B cell (primary cell): ENCODE results near the gene KATNAL1. TPM values are rescaled to one million over a fixed set of nuclear protein-coding genes. Genes with fewer than 3 reads are reported as not detected.
A peak's percentile ranks its signal among the peaks of the same experiment; 100 is the strongest.

Experiments
- ATAC-seq: fragments of 200-7000 bp; cut with Tn5 transposase; one replicate; pipeline ENCODE4 v1.10.0; 2021; ENCODE audit warnings: low read depth, mild to moderate bottlenecking, moderate number of reproducible peaks, moderate library complexity
- CTCF ChIA-PET: fragments of 350-600 bp; sonication (Branson Sonifier 250); formaldehyde crosslinking; loops from one replicate; lab custom pipeline; 2021; ENCODE audit warnings: antibody characterized with exemption, inconsistent platforms; lab: Charles Lee
- POLR2A ChIA-PET: fragments of 350-600 bp; sonication (Branson Sonifier 250); formaldehyde crosslinking; loops from one replicate; lab custom pipeline; 2021; ENCODE audit warnings: antibody characterized with exemption; lab: Charles Lee
- DNase-seq: peaks from one replicate; pipeline ENCODE4 v3.0.0; 2013
- H2AFZ ChIP-seq: 2 replicates; pipeline ENCODE4 v1.6.1; 2012; ENCODE audit warnings: mild to moderate bottlenecking, low read depth, low read length; ENCODE audit not compliant: insufficient read depth, poor library complexity, severe bottlenecking
- H3K27ac ChIP-seq, 2 donors: 1 replicate in 1 of 2; 2 replicates in 1 of 2; pipeline ENCODE4 v1.5.1; 2012 to 2013; ENCODE audit warnings: low read length in 2 of 2, mild to moderate bottlenecking in 2 of 2, moderate library complexity in 1 of 2
- H3K27me3 ChIP-seq, 4 experiments: fragments of 200-600 bp in 1 of 4; sonication (generic) in 1 of 4; replicated peaks in 1 of 4; 1 replicate in 2 of 4; 2 replicates in 2 of 4; pipeline versions ENCODE4 v1.6.1 to v1.7.0; 2013 to 2016; ENCODE audit warnings: low read length in 3 of 4, mild to moderate bottlenecking in 2 of 4, mixed read lengths in 1 of 4, moderate library complexity in 1 of 4; ENCODE audit not compliant: insufficient read depth in 4 of 4, control insufficient read depth in 3 of 4; ENCODE audit errors: control extremely low read depth in 1 of 4
- H3K36me3 ChIP-seq, 2 experiments: replicated peaks in 1 of 2; 1 replicate in 1 of 2; 2 replicates in 1 of 2; pipeline versions ENCODE4 v1.6.1 to v1.7.1; 2013; ENCODE audit warnings: low read length in 1 of 2; ENCODE audit not compliant: insufficient read depth in 2 of 2, control insufficient read depth in 1 of 2; ENCODE audit errors: control extremely low read depth in 1 of 2, extremely low read depth in 1 of 2
- H3K4me1 ChIP-seq, 2 donors: fragments of 200-600 bp in 1 of 2; sonication (generic) in 1 of 2; 1 replicate in 1 of 2; 2 replicates in 1 of 2; pipeline versions ENCODE4 v1.5.1 to v1.6.1; 2013 to 2017; ENCODE audit warnings: low read length in 2 of 2; ENCODE audit not compliant: control insufficient read depth in 2 of 2, insufficient read depth in 2 of 2
- H3K4me2 ChIP-seq: replicated peaks from 2 replicates; pipeline ENCODE3; 2012; ENCODE audit warnings: mild to moderate bottlenecking, low read depth, low read length; ENCODE audit not compliant: poor library complexity, severe bottlenecking
- H3K4me3 ChIP-seq, 5 experiments: fragments of 200-600 bp in 1 of 5; sonication (generic) in 1 of 5; 1 replicate in 3 of 5; 2 replicates in 2 of 5; pipeline versions ENCODE4 v1.5.1 to v1.7.0; 2011 to 2016; ENCODE audit warnings: low read length in 4 of 5, mild to moderate bottlenecking in 4 of 5, low read depth in 2 of 5, control low read depth in 1 of 5, moderate library complexity in 1 of 5; ENCODE audit not compliant: insufficient read depth in 1 of 5; ENCODE audit errors: control extremely low read depth in 1 of 5, extremely low read depth in 1 of 5
- H3K79me2 ChIP-seq: fragments of 200-600 bp; sonication (generic); one replicate; pipeline ENCODE4 v1.6.0; 2016; ENCODE audit warnings: low read length; ENCODE audit not compliant: control insufficient read depth, insufficient read depth
- H3K9ac ChIP-seq: fragments of 200-600 bp; sonication (generic); 2 replicates; pipeline ENCODE4 v1.6.1; 2017; ENCODE audit warnings: mild to moderate bottlenecking, low read length, moderate library complexity
- H3K9me3 ChIP-seq, 3 donors: one replicate each; pipeline versions ENCODE4 v1.6.1 to v1.7.1; 2013; ENCODE audit warnings: low read length in 2 of 3; ENCODE audit not compliant: control insufficient read depth in 2 of 3, insufficient read depth in 1 of 3; ENCODE audit errors: control extremely low read depth in 1 of 3
- H4K20me1 ChIP-seq: 2 replicates; pipeline ENCODE4 v1.6.0; 2012; ENCODE audit warnings: mild to moderate bottlenecking, low read length; ENCODE audit not compliant: insufficient read depth, control insufficient read depth, poor library complexity, severe bottlenecking
- H3K27ac Mint-ChIP-seq: one replicate; pipeline ENCODE4 v1.8.0; 2021; ENCODE audit warnings: mixed read lengths
- H3K27me3 Mint-ChIP-seq: one replicate; pipeline ENCODE4 v1.8.0; 2021; ENCODE audit warnings: mixed read lengths
- H3K4me1 Mint-ChIP-seq: one replicate; pipeline ENCODE4 v1.8.0; 2021; ENCODE audit warnings: mixed read lengths
- H3K4me3 Mint-ChIP-seq: one replicate; pipeline ENCODE4 v1.8.0; 2021; ENCODE audit warnings: mixed read lengths
- H3K9me3 Mint-ChIP-seq: one replicate; pipeline ENCODE4 v1.8.0; 2022; ENCODE audit warnings: mixed read lengths; ENCODE audit not compliant: insufficient read depth
- EZH2 ChIP-seq: IDR thresholded peaks from 2 replicates; pipeline ENCODE4 v1.6.1; 2012; ENCODE audit warnings: borderline replicate concordance, low read depth, mild to moderate bottlenecking, moderate library complexity, low read length; ENCODE audit not compliant: insufficient read depth, poor library complexity, severe bottlenecking
- WGBS: methylation state at CpG from one replicate; pipeline ENCODE4 v1.1.5; 2013; ENCODE audit warnings: missing lambda C conversion rate; ENCODE audit not compliant: insufficient coverage; 5-methylcytosine and 5-hydroxymethylcytosine counted together
- intact Hi-C: fragments of 100-400 bp; cut with micrococcal nuclease; formaldehyde crosslinking; loops from one replicate; pipeline ENCODE4 v1.10.0; 2022
- polyA plus RNA-seq: library from polyadenylated mRNA; depleted of rRNA; stranded (reverse); fragments of >200 nt; gene quantifications from 2 replicates; pipeline ENCODE4 v1.2.3, GENCODE V29; 2012
- total RNA-seq, 2 donors: library from RNA; stranded (reverse); fragments of 120-200 nt in 1 of 2; gene quantifications; 1 replicate in 1 of 2; 2 replicates in 1 of 2; pipeline versions ENCODE4 v1.2.3 to v1.2.4, GENCODE V29; 2013 to 2022
- TF ChIP-seq, protein P1 (sequence below): fragments of 200-600 bp; IDR thresholded peaks from one replicate; pipeline ENCODE4 v1.8.0; 2022; ENCODE audit warnings: antibody characterized with exemption, mild to moderate bottlenecking

KATNAL1 gene
- total and polyA plus RNA-seq, 2 donors (not counting 1 experiment from before 2014, with no cell fraction given): 2.7 to 21.9 TPM

- no peak overlapping the region for H3K27ac ChIP-seq
- H3K27ac Mint-ChIP-seq: no peak overlapping the region
- H3K27me3 ChIP-seq: no peaks in the 10 kb centered on the region
- 90% methylated on average over 13 of the region's 13 CpGs for WGBS
- H3K9me3 ChIP-seq: no peaks in the 10 kb centered on the region
- peak overlapping the region; percentile 21 for H3K4me3 Mint-ChIP-seq
- no peaks in the 10 kb centered on the region for H3K79me2 ChIP-seq
- TF ChIP-seq, protein P1, sequence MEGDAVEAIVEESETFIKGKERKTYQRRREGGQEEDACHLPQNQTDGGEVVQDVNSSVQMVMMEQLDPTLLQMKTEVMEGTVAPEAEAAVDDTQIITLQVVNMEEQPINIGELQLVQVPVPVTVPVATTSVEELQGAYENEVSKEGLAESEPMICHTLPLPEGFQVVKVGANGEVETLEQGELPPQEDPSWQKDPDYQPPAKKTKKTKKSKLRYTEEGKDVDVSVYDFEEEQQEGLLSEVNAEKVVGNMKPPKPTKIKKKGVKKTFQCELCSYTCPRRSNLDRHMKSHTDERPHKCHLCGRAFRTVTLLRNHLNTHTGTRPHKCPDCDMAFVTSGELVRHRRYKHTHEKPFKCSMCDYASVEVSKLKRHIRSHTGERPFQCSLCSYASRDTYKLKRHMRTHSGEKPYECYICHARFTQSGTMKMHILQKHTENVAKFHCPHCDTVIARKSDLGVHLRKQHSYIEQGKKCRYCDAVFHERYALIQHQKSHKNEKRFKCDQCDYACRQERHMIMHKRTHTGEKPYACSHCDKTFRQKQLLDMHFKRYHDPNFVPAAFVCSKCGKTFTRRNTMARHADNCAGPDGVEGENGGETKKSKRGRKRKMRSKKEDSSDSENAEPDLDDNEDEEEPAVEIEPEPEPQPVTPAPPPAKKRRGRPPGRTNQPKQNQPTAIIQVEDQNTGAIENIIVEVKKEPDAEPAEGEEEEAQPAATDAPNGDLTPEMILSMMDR: peak; percentile 32
- no peak for TF ChIP-seq EZH2
- peaks cover 51% of the 10 kb centered on the region for H3K4me1 Mint-ChIP-seq
- no peak overlapping the region for H3K4me3 ChIP-seq
- ChIA-PET POLR2A (no interaction called here), CTCF (interaction anchor here (1.2 to 2.5 kb wide), 4 partner anchors 18 to 80 kb away, joined by 3 to 6 read pairs (median 4); partner anchors contain the start of gene KATNAL1)
- no peak overlapping the region for H2AFZ ChIP-seq
- peaks cover 26 to 37% of the 10 kb centered on the region in 2 donors for H3K4me1 ChIP-seq
- H3K9ac ChIP-seq: no peak overlapping the region
- H3K9me3 Mint-ChIP-seq: no peaks in the 10 kb centered on the region
- H3K27me3 Mint-ChIP-seq: no peaks in the 10 kb centered on the region
- no peak overlapping the region for H3K4me2 ChIP-seq
- no peaks in the 10 kb centered on the region for H4K20me1 ChIP-seq
- no peaks in the 10 kb centered on the region for H3K36me3 ChIP-seq
- no peak for ATAC-seq
- DNase-seq: peak; percentile 36
- intact Hi-C loops: no loop called here
Observed at GRCh38 chr13:30334663-30335386, 27.5 kb upstream of the KATNAL1 start.

GRCh38 chr13:30333616-30334015, 26.3 kb upstream of the KATNAL1 start:
- peak overlapping the region; percentile 41 for H3K4me2 ChIP-seq
- 83% methylated on average over 1 of the region's 3 CpGs for WGBS
- CTCF ChIA-PET: interaction anchor here (0.7 to 2.5 kb wide), 10 partner anchors 12 to 199 kb away, joined by 3 to 6 read pairs (median 4); partner anchors contain the start of gene KATNAL1

More at GRCh38 chr13:30333616-30334015, 26.3 kb upstream of the KATNAL1 start:
- Histone ChIP-seq H3K36me3 (no peaks in the 10 kb centered on the region), H2AFZ (no peak overlapping the region), H3K9me3 (no peaks in the 10 kb centered on the region), H3K4me3 (no peak overlapping the region), H3K27me3 (no peaks in the 10 kb centered on the region), H3K79me2 (no peaks in the 10 kb centered on the region), H3K9ac (no peak overlapping the region), H4K20me1 (no peaks in the 10 kb centered on the region), H3K4me1 (peaks cover 30 to 37% of the 10 kb centered on the region in 2 donors), H3K27ac (peak overlapping the region in 1 of 2 donors; percentile 38)
- DNase-seq (peak; percentile 25), ATAC-seq (no peak)
- no peak overlapping the region for H3K27ac Mint-ChIP-seq
- H3K4me3 Mint-ChIP-seq: peak overlapping the region; percentile 61
- no peaks in the 10 kb centered on the region for H3K9me3 Mint-ChIP-seq
- no peak for TF ChIP-seq EZH2
- TF ChIP-seq, protein P1: no peak
- peaks cover 58% of the 10 kb centered on the region for H3K4me1 Mint-ChIP-seq
- intact Hi-C loops: loop anchor here (2.0 kb wide), 1 partner anchor 13 kb away; no protein-coding TSS in a partner anchor
- POLR2A ChIA-PET: no interaction called here
- H3K27me3 Mint-ChIP-seq: no peaks in the 10 kb centered on the region
